Kidney epithelial cell (primary cell): ENCODE data around the gene SGMS1. TPM values are rescaled to one million over a fixed set of nuclear protein-coding genes. Genes with fewer than 3 reads are reported as not detected.

ENCODE experiments used
- DNase-seq: peaks from one replicate; pipeline ENCODE4 v3.0.0-alpha.2; 2010; ENCODE audit warnings: low read depth
- H3K27me3 ChIP-seq: 2 replicates; pipeline ENCODE4 v1.6.0; 2011; ENCODE audit warnings: low read length; ENCODE audit not compliant: control insufficient read depth, insufficient read depth
- H3K36me3 ChIP-seq: 2 replicates; pipeline ENCODE4 v1.5.1; 2011; ENCODE audit warnings: low read length; ENCODE audit not compliant: control insufficient read depth, insufficient read depth
- H3K4me3 ChIP-seq: 2 replicates; pipeline ENCODE4 v1.5.1; 2011; ENCODE audit warnings: low read depth, mild to moderate bottlenecking, control low read depth, low read length
- CTCF ChIP-seq: IDR thresholded peaks from 2 replicates; pipeline ENCODE4 v1.5.1; 2011; ENCODE audit warnings: mild to moderate bottlenecking, moderate library complexity, low read length, control low read depth, inconsistent platforms; ENCODE audit not compliant: insufficient read depth, poor library complexity, severe bottlenecking
- total RNA-seq: library from RNA; depleted of rRNA; stranded (reverse); fragments of >200 nt; gene quantifications from 2 replicates; pipeline ENCODE4 v1.2.3, GENCODE V29; 2015

SGMS1 gene
- total RNA-seq, 1 donor from 2014 or later, result 27.0 TPM

GRCh38 chr10:50281967-50282522 is 341.7 kb downstream of the SGMS1 start:
- no peak for DNase-seq
- H3K4me3 ChIP-seq, result no peak overlapping the region
- no peak for TF ChIP-seq CTCF
- no peaks in the 10 kb centered on the region for H3K27me3 ChIP-seq
- H3K36me3 ChIP-seq, result no peaks in the 10 kb centered on the region

DNA sequence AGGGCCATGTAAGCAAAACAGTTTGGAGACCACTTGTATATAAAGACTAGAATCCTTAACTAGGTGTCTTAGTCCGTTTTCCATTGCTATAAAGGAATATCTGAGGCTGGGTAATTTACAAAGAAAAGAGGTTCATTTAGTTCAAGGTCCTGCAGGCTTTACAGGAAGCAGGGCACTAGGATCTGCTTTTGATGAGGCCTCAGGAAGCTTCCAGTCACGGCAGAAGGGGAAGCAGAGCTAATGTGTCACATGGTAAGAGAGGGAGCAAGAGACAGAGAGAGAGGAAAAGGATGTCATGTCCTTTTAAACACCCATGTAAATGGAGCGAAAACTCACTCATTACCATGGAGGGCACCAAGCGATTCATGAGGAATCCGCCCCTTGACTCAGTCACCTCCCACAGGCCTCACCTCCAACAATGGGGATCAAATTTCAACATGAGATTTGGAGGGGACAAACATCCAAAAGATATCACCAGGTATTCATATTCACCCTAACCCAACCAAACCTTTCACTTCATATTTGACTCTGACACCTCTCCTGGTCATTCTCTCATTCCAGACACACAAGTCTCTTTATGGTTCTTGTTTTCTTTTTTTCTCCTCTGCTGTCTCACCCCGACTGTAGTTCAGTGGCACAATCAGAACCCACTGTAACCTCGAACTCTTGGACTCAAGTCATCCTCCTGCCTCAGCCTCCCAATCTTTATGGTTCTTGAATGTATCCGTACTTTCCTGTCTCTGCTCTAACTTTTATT is 342.4 kb downstream of the SGMS1 start:
- Histone ChIP-seq H3K4me3 (no peak overlapping the region), H3K36me3 (no peaks in the 10 kb centered on the region), H3K27me3 (no peaks in the 10 kb centered on the region)
- no peak for TF ChIP-seq CTCF
- DNase-seq, result no peak

DNA sequence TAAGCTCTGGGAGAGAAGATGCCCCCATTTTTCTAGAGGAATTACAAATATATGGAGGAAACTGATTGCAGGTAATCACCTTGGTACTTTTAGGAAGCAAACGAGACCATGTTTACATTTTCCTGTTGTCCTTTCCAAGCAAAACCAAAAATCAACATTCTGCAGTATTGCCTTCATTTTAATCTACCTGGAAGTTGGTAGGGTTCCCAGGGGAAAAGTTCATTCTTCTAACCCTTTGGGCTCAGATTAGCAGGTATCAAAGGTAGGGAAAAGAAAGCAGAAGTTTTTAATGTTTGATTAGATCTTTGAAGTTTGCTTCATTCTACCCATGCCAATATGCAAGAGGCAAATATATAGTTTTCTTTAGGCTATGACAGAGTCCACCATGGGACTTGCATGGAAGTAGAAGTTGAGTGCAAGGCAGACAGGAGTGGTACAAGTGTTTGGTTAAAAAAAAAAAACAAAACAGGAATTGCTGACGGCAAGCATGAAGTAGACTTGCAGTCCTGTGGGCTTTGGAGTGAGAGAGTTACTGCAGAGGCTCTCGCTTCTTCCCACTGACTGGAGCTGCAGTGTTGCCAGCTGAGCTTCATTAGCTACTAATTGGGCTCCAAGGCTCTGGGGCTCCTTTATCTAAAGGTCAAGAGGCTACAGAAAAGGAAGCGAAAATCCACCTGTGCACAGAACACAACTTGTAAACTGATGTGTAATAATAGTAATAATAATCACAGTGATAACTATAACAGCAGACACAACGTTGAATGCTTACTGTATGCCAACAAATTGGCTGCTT is 343.5 kb downstream of the SGMS1 start:
- H3K27me3 ChIP-seq, result no peaks in the 10 kb centered on the region
- no peak for TF ChIP-seq CTCF
- H3K4me3 ChIP-seq, result no peak overlapping the region
- H3K36me3 ChIP-seq, result no peaks in the 10 kb centered on the region
- no peak for DNase-seq

- no peak for DNase-seq
- H3K4me3 ChIP-seq, result no peak overlapping the region
- no peaks in the 10 kb centered on the region for H3K27me3 ChIP-seq
- no peaks in the 10 kb centered on the region for H3K36me3 ChIP-seq
- no peak for TF ChIP-seq CTCF
These were observed 344.3 kb downstream of the SGMS1 start for GRCh38 chr10:50279489-50279888.

DNA sequence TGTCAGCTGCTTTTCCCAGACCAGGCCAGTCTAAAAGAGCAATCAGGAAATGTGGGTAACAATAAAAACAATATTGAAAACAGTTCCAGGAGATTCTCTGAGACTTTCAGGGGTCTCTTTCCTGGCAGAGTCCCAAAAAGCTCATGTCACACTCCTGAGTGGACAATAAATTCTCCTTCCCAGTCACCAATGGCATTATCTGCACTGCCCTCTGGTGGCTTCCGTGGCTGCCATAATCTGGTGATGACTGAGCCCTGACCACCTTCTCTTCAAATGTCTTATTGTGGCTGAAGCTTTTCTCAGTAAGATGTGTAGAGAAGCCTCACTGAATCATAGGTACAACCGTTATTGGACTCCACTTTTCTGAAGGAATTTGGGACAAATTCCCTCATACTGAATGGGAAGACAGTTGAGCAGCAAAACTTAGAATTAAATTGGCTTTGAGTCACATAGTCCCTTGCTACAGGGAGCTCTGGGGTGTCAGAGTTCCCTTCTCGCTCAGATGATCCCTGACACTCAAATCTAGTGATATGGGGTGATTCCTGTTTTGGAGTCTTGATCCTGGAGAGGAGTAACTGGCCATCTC is 348.0 kb downstream of the SGMS1 start:
- H3K4me3 ChIP-seq, result no peak overlapping the region
- H3K36me3 ChIP-seq, result no peaks in the 10 kb centered on the region
- peak; percentile 66 for TF ChIP-seq CTCF
- no peaks in the 10 kb centered on the region for H3K27me3 ChIP-seq
- no peak for DNase-seq
